K562 (cell line): ENCODE data around the gene SRRT.

Experiments used
- CREB1 ChIP-seq, 2 experiments: sonication (generic) in 1 of 2; formaldehyde crosslinking in 1 of 2; IDR thresholded peaks; 2 replicates each; pipeline versions ENCODE4 v1.6.1 to v1.8.0; 2012 to 2022; ENCODE audit warnings: inconsistent platforms in 1 of 2, mild to moderate bottlenecking in 1 of 2, missing genetic modification reagents in 1 of 2, moderate library complexity in 1 of 2
- CREM ChIP-seq: IDR thresholded peaks from 2 replicates; pipeline ENCODE4 v1.6.1; 2014; ENCODE audit warnings: antibody characterized with exemption, low read depth
- NONO ChIP-seq, 2 experiments: fragments of 200-400 bp in 1 of 2; fragments of 450-650 bp in 1 of 2; formaldehyde crosslinking in 1 of 2; IDR thresholded peaks; 2 replicates each; pipeline ENCODE4 v1.6.1; 2017; ENCODE audit warnings: low read depth in 2 of 2, mild to moderate bottlenecking in 2 of 2, moderate library complexity in 2 of 2, low read length in 1 of 2

DNA sequence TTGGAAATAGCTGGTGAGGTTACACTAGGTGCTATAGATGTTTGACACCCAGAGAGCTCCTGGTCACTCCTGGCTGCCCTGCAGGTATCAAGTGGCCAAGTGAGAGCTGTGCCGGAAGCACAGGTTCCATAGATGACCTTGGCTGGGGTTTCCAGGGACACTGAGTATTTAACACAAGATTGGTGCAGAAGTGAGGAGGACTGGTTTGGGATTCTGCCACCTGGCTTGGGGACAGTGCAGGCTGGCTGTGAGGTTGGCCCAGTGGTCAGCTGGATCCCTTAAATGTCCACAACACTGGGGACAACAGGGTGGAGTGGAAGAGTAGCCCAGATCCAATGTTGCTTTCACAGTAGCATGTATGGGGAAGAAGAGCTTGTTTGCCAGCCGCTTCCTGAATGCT is 26.1 kb downstream of the SRRT start:
- TF ChIP-seq NONO (IDR thresholded peaks at IDR 0.05; ENCODE audit: low read depth in 2 of 2, low read length in 1 of 2) (no peak), CREB1 (IDR thresholded peaks at IDR 0.05) (no peak), CREB1 (CRISPR knock-in tag; IDR thresholded peaks at IDR 0.05) (no peak), CREM (no peak)
